KBM-7 (cell line): ENCODE data around the gene DSCAML1.
A peak's percentile ranks its signal among the peaks of the same experiment; 100 is the strongest.

Experiments
- DNase-seq: peaks from one replicate; pipeline ENCODE4 v3.0.0-alpha.2; 2015
- in situ Hi-C: fragments of 300-500 bp; cut with MboI; formaldehyde crosslinking; loops from 2 replicates; pipeline ENCODE4 v1.14.3; 2020; ENCODE audit warnings: low sequenced_read_pairs, low pct_unique_long_range_greater_than_20kb, mixed read lengths

The DSCAML1 gene

GRCh38 chr11:117443266-117444186 lies 353.5 kb downstream of the DSCAML1 start:
- in situ Hi-C loops = loop anchor here (25.0 kb wide), 1 partner anchor 494 kb away; the partner anchor contains the start of gene TMPRSS13
- DNase-seq = peak; percentile 23

- DNase-seq = no peak
- in situ Hi-C loops = loop anchor here (25.0 kb wide), 1 partner anchor 494 kb away; the partner anchor contains the start of gene TMPRSS13
Measured at GRCh38 chr11:117442869-117443239, 354.2 kb downstream of the DSCAML1 start.

- no peak for DNase-seq
- in situ Hi-C loops = loop anchor here (25.0 kb wide), 1 partner anchor 495 kb away; the partner anchor contains the start of gene TMPRSS13
Measured at GRCh38 chr11:117442049-117442868, 354.8 kb downstream of the DSCAML1 start.

GRCh38 chr11:117441146-117441975 lies 355.7 kb downstream of the DSCAML1 start:
- no peak for DNase-seq
- in situ Hi-C loops = loop anchor here (25.0 kb wide), 1 partner anchor 496 kb away; the partner anchor contains the start of gene TMPRSS13

GRCh38 chr11:117440258-117440657 lies 356.8 kb downstream of the DSCAML1 start:
- in situ Hi-C loops = loop anchor here (25.0 kb wide), 1 partner anchor 497 kb away; the partner anchor contains the start of gene TMPRSS13
- no peak for DNase-seq

- in situ Hi-C loops = loop anchor here (25.0 kb wide), 1 partner anchor 498 kb away; the partner anchor contains the start of gene TMPRSS13
- DNase-seq = no peak
Measured at GRCh38 chr11:117439256-117439655, 357.8 kb downstream of the DSCAML1 start.

- in situ Hi-C loops = loop anchor here (25.0 kb wide), 1 partner anchor 499 kb away; the partner anchor contains the start of gene TMPRSS13
- no peak for DNase-seq
Measured at GRCh38 chr11:117438371-117439000, 358.5 kb downstream of the DSCAML1 start.

GRCh38 chr11:117437791-117438130 lies 359.3 kb downstream of the DSCAML1 start:
- in situ Hi-C loops = loop anchor here (25.0 kb wide), 1 partner anchor 500 kb away; the partner anchor contains the start of gene TMPRSS13

GRCh38 chr11:117437041-117437790 lies 359.8 kb downstream of the DSCAML1 start:
- DNase-seq = no peak
- in situ Hi-C loops = loop anchor here (25.0 kb wide), 1 partner anchor 500 kb away; the partner anchor contains the start of gene TMPRSS13

More at GRCh38 chr11:117437791-117438130, 359.3 kb downstream of the DSCAML1 start:
- no peak for DNase-seq

GRCh38 chr11:117435326-117435725 lies 361.7 kb downstream of the DSCAML1 start:
- in situ Hi-C loops = loop anchor here (25.0 kb wide), 1 partner anchor 502 kb away; the partner anchor contains the start of gene TMPRSS13
- DNase-seq = no peak

GRCh38 chr11:117434481-117434880 lies 362.5 kb downstream of the DSCAML1 start:
- DNase-seq = no peak
- in situ Hi-C loops = loop anchor here (25.0 kb wide), 1 partner anchor 503 kb away; the partner anchor contains the start of gene TMPRSS13

GRCh38 chr11:117433717-117434116 lies 363.3 kb downstream of the DSCAML1 start:
- DNase-seq = no peak
- in situ Hi-C loops = loop anchor here (25.0 kb wide), 1 partner anchor 504 kb away; the partner anchor contains the start of gene TMPRSS13

- in situ Hi-C loops = loop anchor here (25.0 kb wide), 1 partner anchor 506 kb away; the partner anchor contains the start of gene TMPRSS13
- DNase-seq = no peak
Measured at GRCh38 chr11:117431436-117431835, 365.6 kb downstream of the DSCAML1 start.

GRCh38 chr11:117430293-117430955 lies 366.6 kb downstream of the DSCAML1 start:
- in situ Hi-C loops = loop anchor here (25.0 kb wide), 1 partner anchor 507 kb away; the partner anchor contains the start of gene TMPRSS13
- DNase-seq = no peak

GRCh38 chr11:117428856-117429229 lies 368.2 kb downstream of the DSCAML1 start:
- no peak for DNase-seq
- in situ Hi-C loops = loop anchor here (25.0 kb wide), 1 partner anchor 508 kb away; the partner anchor contains the start of gene TMPRSS13

- in situ Hi-C loops = loop anchor here (25.0 kb wide), 1 partner anchor 509 kb away; the partner anchor contains the start of gene TMPRSS13
Measured at GRCh38 chr11:117428186-117428855, 368.7 kb downstream of the DSCAML1 start.

More at GRCh38 chr11:117428186-117428855, 368.7 kb downstream of the DSCAML1 start:
- no peak for DNase-seq
